ENCODE data around the gene CBLB. TPM values are rescaled to one million over a fixed set of nuclear protein-coding genes. Genes with fewer than 3 reads are reported as not detected.

CBLB gene
- total RNA-seq, 1 experiment from 2014 or later = 23.9 TPM

DNA sequence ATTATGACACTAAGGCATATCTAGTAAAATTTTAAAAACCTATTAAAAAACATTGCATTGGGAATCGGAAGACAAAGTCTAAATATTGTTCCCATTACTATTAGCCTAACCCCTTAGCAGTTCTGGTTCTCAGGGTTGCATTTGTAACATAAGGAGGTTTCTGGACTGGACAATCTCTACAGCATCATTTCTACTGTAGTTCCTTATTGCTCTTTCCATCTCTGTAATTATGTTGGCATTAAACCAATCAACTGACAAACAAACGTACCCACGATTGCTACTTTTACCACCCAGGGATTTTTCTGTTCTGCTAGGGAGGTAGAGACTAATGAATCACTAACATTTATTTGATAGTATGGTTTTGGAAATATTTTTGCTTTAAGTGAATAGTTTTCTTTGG lies 190.8 kb downstream of the CBLB start:
- peaks cover 4% of the 10 kb centered on the region; the same call in 1 of the 2 replicates for H3K36me3 ChIP-seq (ENCODE audit: low read depth, low read length)
- no peak for ATAC-seq
- POLR2A ChIA-PET (ENCODE audit: unreplicated experiment) = no interaction called here
- no peak overlapping the region for H3K27ac ChIP-seq (ENCODE audit: low read length)
- DNase-seq = no peak
- H3K9ac ChIP-seq (ENCODE audit: low read length) = no peak overlapping the region
- H3K27me3 ChIP-seq (ENCODE audit: low read length) = no peaks in the 10 kb centered on the region
- no peak overlapping the region for H3K4me3 ChIP-seq (ENCODE audit: low read length)
- intact Hi-C loops (cut with micrococcal nuclease) = no loop called here
- no peaks in the 10 kb centered on the region for H3K4me1 ChIP-seq (ENCODE audit: insufficient read depth, low read length)
- H3K79me2 ChIP-seq (ENCODE audit: low read length) = no peaks in the 10 kb centered on the region
- no peak for TF ChIP-seq EZH2phosphoT487 (IDR thresholded peaks at IDR 0.05; ENCODE audit: borderline replicate concordance, low read length)
- TF ChIP-seq EZH2 (IDR thresholded peaks at IDR 0.05; ENCODE audit: low read length, unreplicated experiment) = no peak
- CTCF ChIA-PET = no interaction called here
- no peak overlapping the region for H2AFZ ChIP-seq (ENCODE audit: low read length)
- no TSS peak for BruUV-seq (replicated peaks)
- no peaks in the 10 kb centered on the region for H4K20me1 ChIP-seq (ENCODE audit: low read length)
- no peaks in the 10 kb centered on the region for H3K9me3 ChIP-seq (ENCODE audit: low read length)
- H3K9me2 ChIP-seq (replicated peaks; ENCODE audit: low read length) = no peaks in the 10 kb centered on the region
- no peaks in the 10 kb centered on the region for H3F3A ChIP-seq (ENCODE audit: low read length, unreplicated experiment)
- no peak overlapping the region for H3K4me2 ChIP-seq (ENCODE audit: low read length)

DNA sequence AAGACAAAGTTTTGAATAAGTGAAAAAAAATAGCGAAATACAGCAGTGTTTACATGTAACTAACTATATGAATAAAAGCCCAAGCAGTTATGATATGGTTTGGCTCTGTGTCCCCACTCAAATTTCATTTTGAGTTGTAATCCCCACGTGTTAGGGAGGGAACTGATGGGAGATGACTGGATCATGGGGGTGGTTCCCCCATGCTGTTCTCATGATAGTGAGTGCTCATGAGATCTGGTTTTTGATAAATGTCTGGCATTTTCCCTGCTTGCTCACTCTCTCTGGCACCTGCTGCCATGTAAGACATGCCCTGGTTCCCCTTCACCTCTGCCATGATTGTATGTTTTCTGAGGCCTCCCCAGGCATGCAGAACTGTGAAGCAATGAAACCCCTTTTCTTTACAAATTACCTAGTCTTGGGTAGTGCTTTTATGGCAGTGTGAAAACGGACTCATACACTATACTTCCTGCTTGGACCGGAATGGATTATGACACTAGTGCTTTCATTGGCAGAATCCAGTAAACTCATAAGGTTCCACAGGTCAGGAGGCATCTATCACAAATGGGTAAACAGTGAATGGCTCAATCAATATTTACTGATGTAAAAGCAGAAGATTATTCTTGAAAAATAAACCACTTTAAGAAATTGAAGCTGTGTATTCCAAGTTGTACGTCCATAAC lies 192.1 kb downstream of the CBLB start:
- no TSS peak for BruUV-seq (replicated peaks)
- no peak overlapping the region for H2AFZ ChIP-seq (ENCODE audit: low read length)
- DNase-seq = no peak
- TF ChIP-seq EZH2phosphoT487 (IDR thresholded peaks at IDR 0.05; ENCODE audit: borderline replicate concordance, low read length) (no peak), EZH2 (IDR thresholded peaks at IDR 0.05; ENCODE audit: low read length, unreplicated experiment) (no peak), CTCF (conservative IDR thresholded peaks at IDR 0.05; ENCODE audit: low read depth, low read length) (no peak)
- no peaks in the 10 kb centered on the region for H3F3A ChIP-seq (ENCODE audit: low read length, unreplicated experiment)
- no peaks in the 10 kb centered on the region for H3K9me3 ChIP-seq (ENCODE audit: low read length)
- peaks cover 4% of the 10 kb centered on the region; the same call in 1 of the 2 replicates for H3K36me3 ChIP-seq (ENCODE audit: low read depth, low read length)
- intact Hi-C loops (cut with micrococcal nuclease) = no loop called here
- H4K20me1 ChIP-seq (ENCODE audit: low read length) = no peaks in the 10 kb centered on the region
- no peaks in the 10 kb centered on the region for H3K27me3 ChIP-seq (ENCODE audit: low read length)
- H3K4me3 ChIP-seq (ENCODE audit: low read length) = no peak overlapping the region
- H3K4me2 ChIP-seq (ENCODE audit: low read length) = no peak overlapping the region
- CTCF ChIA-PET = no interaction called here
- H3K79me2 ChIP-seq (ENCODE audit: low read length) = no peaks in the 10 kb centered on the region
- no peaks in the 10 kb centered on the region for H3K9me2 ChIP-seq (replicated peaks; ENCODE audit: low read length)
- H3K27ac ChIP-seq (ENCODE audit: low read length) = no peak overlapping the region
- no peak for ATAC-seq
- H3K9ac ChIP-seq (ENCODE audit: low read length) = no peak overlapping the region
- H3K4me1 ChIP-seq (ENCODE audit: insufficient read depth, low read length) = no peaks in the 10 kb centered on the region
- POLR2A ChIA-PET (ENCODE audit: unreplicated experiment) = no interaction called here

DNA sequence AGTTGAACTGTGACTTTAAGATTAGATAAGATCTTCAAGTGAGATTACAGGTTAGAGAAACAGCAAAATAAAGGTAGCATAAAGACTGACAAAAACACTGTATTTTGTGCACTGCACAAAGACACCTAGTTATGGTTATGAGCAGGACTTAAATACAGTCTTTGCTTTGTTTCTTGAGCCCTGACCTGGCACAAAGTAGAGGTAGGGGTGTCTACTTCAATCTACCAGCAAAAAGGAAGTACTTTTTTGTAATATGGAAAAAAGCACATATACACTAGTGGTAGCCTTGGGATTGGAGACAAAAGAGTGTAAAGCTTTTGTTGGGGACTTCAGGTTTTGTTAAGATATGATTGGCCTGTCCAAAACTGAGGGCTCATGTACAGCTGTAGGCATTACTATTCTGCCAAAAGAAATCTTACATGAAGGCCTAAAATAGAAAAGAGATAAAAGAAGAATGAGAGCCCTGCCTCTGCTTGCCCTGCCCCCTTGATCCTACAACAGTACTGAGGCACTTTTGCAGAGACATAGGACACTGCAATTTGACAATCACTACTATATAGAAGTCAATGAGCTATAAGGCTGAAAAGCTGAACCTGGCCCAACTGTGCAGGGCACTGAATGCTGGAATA lies 194.3 kb downstream of the CBLB start:
- DNase-seq (no peak), ATAC-seq (no peak)
- no TSS peak for BruUV-seq (replicated peaks)
- Histone ChIP-seq H3K9ac (ENCODE audit: low read length) (no peak overlapping the region), H4K20me1 (ENCODE audit: low read length) (no peaks in the 10 kb centered on the region), H3K4me2 (ENCODE audit: low read length) (no peak overlapping the region), H3K79me2 (ENCODE audit: low read length) (no peaks in the 10 kb centered on the region), H3K9me3 (ENCODE audit: low read length) (no peaks in the 10 kb centered on the region), H3K9me2 (replicated peaks; ENCODE audit: low read length) (no peaks in the 10 kb centered on the region), H3K4me3 (ENCODE audit: low read length) (no peak overlapping the region), H2AFZ (ENCODE audit: low read length) (no peak overlapping the region), H3K27ac (ENCODE audit: low read length) (no peak overlapping the region), H3K27me3 (ENCODE audit: low read length) (no peaks in the 10 kb centered on the region), H3K36me3 (ENCODE audit: low read depth, low read length) (peaks cover 4% of the 10 kb centered on the region; the same call in 1 of the 2 replicates), H3K4me1 (ENCODE audit: insufficient read depth, low read length) (no peaks in the 10 kb centered on the region), H3F3A (ENCODE audit: low read length, unreplicated experiment) (no peaks in the 10 kb centered on the region)
- TF ChIP-seq EZH2phosphoT487 (IDR thresholded peaks at IDR 0.05; ENCODE audit: borderline replicate concordance, low read length) = no peak
- TF ChIP-seq EZH2 (IDR thresholded peaks at IDR 0.05; ENCODE audit: low read length, unreplicated experiment) = no peak
- TF ChIP-seq CTCF (conservative IDR thresholded peaks at IDR 0.05; ENCODE audit: low read depth, low read length) = no peak
- ChIA-PET CTCF (no interaction called here), POLR2A (ENCODE audit: unreplicated experiment) (no interaction called here)
- intact Hi-C loops (cut with micrococcal nuclease) = no loop called here

All from PC-3 (cell line).